Ovary (tissue), 3 donors: ENCODE data around the gene DUSP9.

Source experiments
- EP300 ChIP-seq: sonication (generic); formaldehyde crosslinking; IDR thresholded peaks from one replicate; pipeline ENCODE4 v1.6.1; 2017; ENCODE audit warnings: antibody characterized with exemption
- POLR2A ChIP-seq: fragments of 450-650 bp; IDR thresholded peaks from one replicate; pipeline ENCODE4 v1.6.1; 2017; ENCODE audit warnings: antibody characterized with exemption, mild to moderate bottlenecking, moderate library complexity
- TF ChIP-seq, protein P1 (sequence below), 3 donors: fragments of 450-650 bp in 2 of 3; fragments of 200-600 bp in 1 of 3; IDR thresholded peaks; one replicate each; pipeline versions ENCODE4 v1.5.1 to v1.8.0; 2016 to 2022; ENCODE audit warnings: antibody characterized with exemption in 3 of 3, mild to moderate bottlenecking in 1 of 3
- donor health status: DM: no; HTN: no; CAD: no.

DNA sequence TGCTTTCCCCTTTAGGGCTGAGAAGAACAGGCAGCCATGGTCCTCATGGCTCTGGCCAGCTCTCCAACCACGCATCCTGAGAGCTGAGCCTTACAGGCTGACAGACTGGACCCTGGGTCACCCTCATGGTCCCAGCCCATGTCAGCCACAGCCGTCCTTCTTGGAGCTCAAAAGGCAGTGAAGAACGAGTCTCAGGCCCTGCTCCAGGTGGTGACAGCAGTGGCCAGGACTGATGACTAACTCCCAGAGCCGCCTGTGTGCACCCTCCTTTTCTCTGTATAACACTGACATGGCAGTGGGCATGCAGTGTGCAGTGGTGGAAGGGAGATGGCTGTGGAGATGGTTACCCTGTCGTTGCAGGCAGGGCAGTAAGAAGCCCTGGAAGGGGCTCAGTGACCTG, 10.3 kb upstream of the DUSP9 start:
- TF ChIP-seq, protein P1, sequence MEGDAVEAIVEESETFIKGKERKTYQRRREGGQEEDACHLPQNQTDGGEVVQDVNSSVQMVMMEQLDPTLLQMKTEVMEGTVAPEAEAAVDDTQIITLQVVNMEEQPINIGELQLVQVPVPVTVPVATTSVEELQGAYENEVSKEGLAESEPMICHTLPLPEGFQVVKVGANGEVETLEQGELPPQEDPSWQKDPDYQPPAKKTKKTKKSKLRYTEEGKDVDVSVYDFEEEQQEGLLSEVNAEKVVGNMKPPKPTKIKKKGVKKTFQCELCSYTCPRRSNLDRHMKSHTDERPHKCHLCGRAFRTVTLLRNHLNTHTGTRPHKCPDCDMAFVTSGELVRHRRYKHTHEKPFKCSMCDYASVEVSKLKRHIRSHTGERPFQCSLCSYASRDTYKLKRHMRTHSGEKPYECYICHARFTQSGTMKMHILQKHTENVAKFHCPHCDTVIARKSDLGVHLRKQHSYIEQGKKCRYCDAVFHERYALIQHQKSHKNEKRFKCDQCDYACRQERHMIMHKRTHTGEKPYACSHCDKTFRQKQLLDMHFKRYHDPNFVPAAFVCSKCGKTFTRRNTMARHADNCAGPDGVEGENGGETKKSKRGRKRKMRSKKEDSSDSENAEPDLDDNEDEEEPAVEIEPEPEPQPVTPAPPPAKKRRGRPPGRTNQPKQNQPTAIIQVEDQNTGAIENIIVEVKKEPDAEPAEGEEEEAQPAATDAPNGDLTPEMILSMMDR (IDR thresholded peaks at IDR 0.05), result no peak
- TF ChIP-seq EP300 (no peak), POLR2A (no peak)
